ENCODE data around the gene MCTP1. TPM values are rescaled to one million over a fixed set of nuclear protein-coding genes. Genes with fewer than 3 reads are reported as not detected.

MCTP1 gene
- total and polyA plus RNA-seq, 10 of the 15 experiments (the other 5 are each of a cell fraction or from before 2014, with no cell fraction given) = 12.6 to 45.9 (median 18.8) TPM

GRCh38 chr5:94856257-94856800 is 428.6 kb downstream of the MCTP1 start:
- H3K79me2 ChIP-seq (ENCODE audit: control insufficient read depth, insufficient read depth, low read length) = no peaks in the 10 kb centered on the region
- H4K20me1 ChIP-seq (ENCODE audit: control insufficient read depth, insufficient read depth) = no peaks in the 10 kb centered on the region
- ChIA-PET RAD21 (ENCODE audit: unreplicated experiment) (no interaction called here), CTCF (no interaction called here), POLR2A (interaction anchor here (0.6 kb wide), 1 partner anchor 58 kb away, joined by 4 read pairs; no protein-coding TSS in a partner anchor), SMC1A (ENCODE audit: uncharacterized antibody, unreplicated experiment) (interaction anchor here (2.6 kb wide), 1 partner anchor 10 kb away, joined by 8 read pairs; no protein-coding TSS in a partner anchor)
- in situ Hi-C loops (cut with MboI) (no loop called here), intact Hi-C loops (cut with micrococcal nuclease; ENCODE audit: unreplicated experiment) (no loop called here)
- no peaks in the 10 kb centered on the region for H3K9me3 ChIP-seq (replicated peaks; ENCODE audit: control insufficient read depth, insufficient read depth, low read length)
- FAIRE-seq = no peak
- no peak overlapping the region for H2AFZ ChIP-seq (ENCODE audit: control insufficient read depth, low read depth, low read length)
- TF ChIP-seq CUX1 (IDR thresholded peaks at IDR 0.05; ENCODE audit: insufficient replicate concordance, low read depth, low read length) (no peak), STAT1 (conservative IDR thresholded peaks at IDR 0.05) (no peak), ZNF274 (IDR thresholded peaks at IDR 0.05; ENCODE audit: insufficient read depth, insufficient read length) (no peak), CBX3 (IDR thresholded peaks at IDR 0.05; ENCODE audit: borderline replicate concordance, low read depth) (no peak), EGR1 (IDR thresholded peaks at IDR 0.05; ENCODE audit: borderline replicate concordance in 1 of 2, low read depth in 2 of 2, low read length in 2 of 2) (no peak), SMC3 (IDR thresholded peaks at IDR 0.05; ENCODE audit: borderline replicate concordance, low read length) (no peak)
- H3K4me1 ChIP-seq (ENCODE audit: control insufficient read depth, insufficient read depth, low read length) = no peaks in the 10 kb centered on the region
- ATAC-seq = no peak
- H3K27ac ChIP-seq (ENCODE audit: control insufficient read depth, insufficient read depth) = no peak overlapping the region
- 56% methylated on average over 3 of the region's 3 CpGs for WGBS (ENCODE audit: insufficient coverage, insufficient replicate concordance, low lambda C conversion rate, missing lambda C conversion rate)
- no peak overlapping the region for H3K4me2 ChIP-seq (ENCODE audit: control insufficient read depth, insufficient read depth)
- BruUV-seq (replicated peaks) = no TSS peak
- H3K9ac ChIP-seq (ENCODE audit: control insufficient read depth, insufficient read depth, low read length) = no peak overlapping the region
- H3K4me3 ChIP-seq = no peak overlapping the region
- peaks cover 0 to 2% of the 10 kb centered on the region in 2 experiments; a peak in 1 of 4 replicates for H3K36me3 ChIP-seq (ENCODE audit: control insufficient read depth in 2 of 2, insufficient read depth in 2 of 2, low read length in 1 of 2)
- no peak for DNase-seq (ENCODE audit: low read depth, low spot score)
- H3K27me3 ChIP-seq (replicated peaks in 1 of 2; ENCODE audit: control insufficient read depth in 2 of 2, insufficient read depth in 2 of 2, low read length in 1 of 2) = no peaks in the 10 kb centered on the region

Data from GM12878 (cell line).